ENCODE measurements around the gene BCR. TPM values are rescaled to one million over a fixed set of nuclear protein-coding genes. Genes with fewer than 3 reads are reported as not detected.
"Not testable (repeated sequence)": the region's sequence is repeated elsewhere in the genome, so short reads cannot be mapped to it uniquely, and the experiment has no call there.

Gene BCR
- total and polyA plus RNA-seq, 2 donors (not counting 1 experiment from before 2014, with no cell fraction given) = 30.2 to 46.4 TPM

GRCh38 chr22:23365524-23365923 lies 185.2 kb downstream of the BCR start:
- DNase-seq = no peak
- CTCF ChIA-PET = interaction anchor here (1.0 to 2.1 kb wide), 2 partner anchors 75 to 411 kb away, joined by 4 to 5 read pairs; no protein-coding TSS in a partner anchor
- POLR2A ChIA-PET = no interaction called here

GRCh38 chr22:23365961-23366360 lies 185.7 kb downstream of the BCR start:
- Histone ChIP-seq H3K4me3 (ENCODE audit: control extremely low read depth in 1 of 5, extremely low read depth in 1 of 5, insufficient read depth in 1 of 5, low read depth in 2 of 5, low read length in 4 of 5) (no peak overlapping the region), H2AFZ (ENCODE audit: insufficient read depth, low read depth, low read length, poor library complexity, severe bottlenecking) (no peak overlapping the region), H3K4me1 (ENCODE audit: control insufficient read depth in 2 of 2, insufficient read depth in 2 of 2, low read length in 2 of 2) (no peaks in the 10 kb centered on the region), H3K9me3 (ENCODE audit: control extremely low read depth in 1 of 3, control insufficient read depth in 2 of 3, insufficient read depth in 1 of 3, low read length in 2 of 3) (no peaks in the 10 kb centered on the region), H3K27me3 (replicated peaks in 1 of 4; ENCODE audit: control extremely low read depth in 1 of 4, control insufficient read depth in 3 of 4, insufficient read depth in 4 of 4, low read length in 3 of 4) (peaks cover 0 to 10% (median 0%) of the 10 kb centered on the region in 4 experiments), H3K27ac (ENCODE audit: low read length in 2 of 2) (no peak overlapping the region), H3K4me2 (replicated peaks; ENCODE audit: low read depth, low read length, poor library complexity, severe bottlenecking) (no peak overlapping the region), H3K36me3 (replicated peaks in 1 of 2; ENCODE audit: control extremely low read depth in 1 of 2, control insufficient read depth in 1 of 2, extremely low read depth in 1 of 2, insufficient read depth in 2 of 2, low read length in 1 of 2) (no peaks in the 10 kb centered on the region), H4K20me1 (ENCODE audit: control insufficient read depth, insufficient read depth, low read length, poor library complexity, severe bottlenecking) (no peaks in the 10 kb centered on the region), H3K79me2 (ENCODE audit: control insufficient read depth, insufficient read depth, low read length) (no peaks in the 10 kb centered on the region), H3K9ac (ENCODE audit: low read length) (no peak overlapping the region)
- ChIA-PET POLR2A (no interaction called here), CTCF (interaction anchor here (1.0 to 2.1 kb wide), 2 partner anchors 75 to 411 kb away, joined by 4 to 5 read pairs; no protein-coding TSS in a partner anchor)
- TF ChIP-seq EZH2 (IDR thresholded peaks at IDR 0.05; ENCODE audit: borderline replicate concordance, insufficient read depth, low read depth, low read length, poor library complexity, severe bottlenecking) = no peak
- no peak for TF ChIP-seq CTCF (IDR thresholded peaks at IDR 0.05)
- Mint-ChIP-seq H3K27ac (no peak overlapping the region), H3K4me3 (no peak overlapping the region), H3K27me3 (peaks cover 42% of the 10 kb centered on the region), H3K4me1 (no peaks in the 10 kb centered on the region), H3K9me3 (ENCODE audit: insufficient read depth) (no peaks in the 10 kb centered on the region)
- WGBS (ENCODE audit: insufficient coverage) = 92% methylated on average over 4 of the region's 4 CpGs
- intact Hi-C loops (cut with micrococcal nuclease) = no loop called here
- DNase-seq (no peak), ATAC-seq (ENCODE audit: low read depth) (no peak)

More at GRCh38 chr22:23365524-23365923, 185.2 kb downstream of the BCR start:
- no peak overlapping the region for H3K9ac ChIP-seq (ENCODE audit: low read length)
- H3K27ac ChIP-seq (ENCODE audit: low read length in 2 of 2) = no peak overlapping the region
- no peaks in the 10 kb centered on the region for H3K36me3 ChIP-seq (replicated peaks in 1 of 2; ENCODE audit: control extremely low read depth in 1 of 2, control insufficient read depth in 1 of 2, extremely low read depth in 1 of 2, insufficient read depth in 2 of 2, low read length in 1 of 2)
- no peaks in the 10 kb centered on the region for H3K4me1 ChIP-seq (ENCODE audit: control insufficient read depth in 2 of 2, insufficient read depth in 2 of 2, low read length in 2 of 2)
- no peaks in the 10 kb centered on the region for H4K20me1 ChIP-seq (ENCODE audit: control insufficient read depth, insufficient read depth, low read length, poor library complexity, severe bottlenecking)
- H3K4me3 ChIP-seq (ENCODE audit: control extremely low read depth in 1 of 5, extremely low read depth in 1 of 5, insufficient read depth in 1 of 5, low read depth in 2 of 5, low read length in 4 of 5) = no peak overlapping the region
- intact Hi-C loops (cut with micrococcal nuclease) = no loop called here
- no peak for TF ChIP-seq EZH2 (IDR thresholded peaks at IDR 0.05; ENCODE audit: borderline replicate concordance, insufficient read depth, low read depth, low read length, poor library complexity, severe bottlenecking)
- no peak overlapping the region for H2AFZ ChIP-seq (ENCODE audit: insufficient read depth, low read depth, low read length, poor library complexity, severe bottlenecking)
- H3K4me2 ChIP-seq (replicated peaks; ENCODE audit: low read depth, low read length, poor library complexity, severe bottlenecking) = no peak overlapping the region
- Mint-ChIP-seq H3K9me3 (ENCODE audit: insufficient read depth) (no peaks in the 10 kb centered on the region), H3K27ac (no peak overlapping the region), H3K4me1 (no peaks in the 10 kb centered on the region), H3K27me3 (peaks cover 42% of the 10 kb centered on the region), H3K4me3 (no peak overlapping the region)
- 94% methylated on average over 2 of the region's 6 CpGs for WGBS (ENCODE audit: insufficient coverage)
- H3K9me3 ChIP-seq (ENCODE audit: control extremely low read depth in 1 of 3, control insufficient read depth in 2 of 3, insufficient read depth in 1 of 3, low read length in 2 of 3) = no peaks in the 10 kb centered on the region
- peaks cover 0 to 10% (median 0%) of the 10 kb centered on the region in 4 experiments for H3K27me3 ChIP-seq (replicated peaks in 1 of 4; ENCODE audit: control extremely low read depth in 1 of 4, control insufficient read depth in 3 of 4, insufficient read depth in 4 of 4, low read length in 3 of 4)
- ATAC-seq (ENCODE audit: low read depth) = no peak
- H3K79me2 ChIP-seq (ENCODE audit: control insufficient read depth, insufficient read depth, low read length) = no peaks in the 10 kb centered on the region

GRCh38 chr22:23367196-23367595 lies 186.9 kb downstream of the BCR start:
- H4K20me1 ChIP-seq (ENCODE audit: control insufficient read depth, insufficient read depth, low read length, poor library complexity, severe bottlenecking); ATAC-seq (ENCODE audit: low read depth); H3K36me3 ChIP-seq (replicated peaks in 1 of 2; ENCODE audit: control extremely low read depth in 1 of 2, control insufficient read depth in 1 of 2, extremely low read depth in 1 of 2, insufficient read depth in 2 of 2, low read length in 1 of 2); H3K4me3 ChIP-seq (ENCODE audit: control extremely low read depth in 1 of 5, extremely low read depth in 1 of 5, insufficient read depth in 1 of 5, low read depth in 2 of 5, low read length in 4 of 5); H3K4me1 Mint-ChIP-seq; H3K9ac ChIP-seq (ENCODE audit: low read length); H3K4me2 ChIP-seq (replicated peaks; ENCODE audit: low read depth, low read length, poor library complexity, severe bottlenecking); H3K27ac ChIP-seq (ENCODE audit: low read length in 2 of 2); POLR2A ChIA-PET; H3K27ac Mint-ChIP-seq; H3K27me3 ChIP-seq (replicated peaks in 1 of 4; ENCODE audit: control extremely low read depth in 1 of 4, control insufficient read depth in 3 of 4, insufficient read depth in 4 of 4, low read length in 3 of 4); H3K9me3 Mint-ChIP-seq (ENCODE audit: insufficient read depth); intact Hi-C loops (cut with micrococcal nuclease); H3K4me3 Mint-ChIP-seq; H3K9me3 ChIP-seq (ENCODE audit: control extremely low read depth in 1 of 3, control insufficient read depth in 2 of 3, insufficient read depth in 1 of 3, low read length in 2 of 3); H3K79me2 ChIP-seq (ENCODE audit: control insufficient read depth, insufficient read depth, low read length); DNase-seq; CTCF ChIA-PET; H3K4me1 ChIP-seq (ENCODE audit: control insufficient read depth in 2 of 2, insufficient read depth in 2 of 2, low read length in 2 of 2); H2AFZ ChIP-seq (ENCODE audit: insufficient read depth, low read depth, low read length, poor library complexity, severe bottlenecking): not testable (repeated sequence)
- 94% methylated on average over 2 of the region's 3 CpGs for WGBS (ENCODE audit: insufficient coverage)
- H3K27me3 Mint-ChIP-seq = peaks cover 36% of the 10 kb centered on the region

All from B cell (primary cell).